IPS-15b (cell line): ENCODE results near the gene FBXW8.
A peak's percentile ranks its signal among the peaks of the same experiment; 100 is the strongest.

ENCODE experiments used
- H3K27me3 ChIP-seq: one replicate; pipeline ENCODE4 v1.6.1; 2013; ENCODE audit warnings: low read length; ENCODE audit not compliant: control insufficient read depth, insufficient read depth
- H3K36me3 ChIP-seq: one replicate; pipeline ENCODE4 v1.6.1; 2013; ENCODE audit warnings: low read length; ENCODE audit not compliant: control insufficient read depth, insufficient read depth
- H3K4me1 ChIP-seq: one replicate; pipeline ENCODE4 v1.6.1; 2013; ENCODE audit warnings: mild to moderate bottlenecking, low read length; ENCODE audit not compliant: control insufficient read depth, insufficient read depth
- H3K4me3 ChIP-seq: one replicate; pipeline ENCODE4 v1.5.1; 2013; ENCODE audit warnings: low read depth, low read length
- H3K9ac ChIP-seq: one replicate; pipeline ENCODE4 v1.6.1; 2013; ENCODE audit warnings: low read depth, mild to moderate bottlenecking, low read length
- H3K9me3 ChIP-seq: one replicate; pipeline ENCODE4 v1.6.1; 2013; ENCODE audit warnings: mild to moderate bottlenecking, low read length; ENCODE audit not compliant: control insufficient read depth, insufficient read depth

FBXW8 gene

DNA sequence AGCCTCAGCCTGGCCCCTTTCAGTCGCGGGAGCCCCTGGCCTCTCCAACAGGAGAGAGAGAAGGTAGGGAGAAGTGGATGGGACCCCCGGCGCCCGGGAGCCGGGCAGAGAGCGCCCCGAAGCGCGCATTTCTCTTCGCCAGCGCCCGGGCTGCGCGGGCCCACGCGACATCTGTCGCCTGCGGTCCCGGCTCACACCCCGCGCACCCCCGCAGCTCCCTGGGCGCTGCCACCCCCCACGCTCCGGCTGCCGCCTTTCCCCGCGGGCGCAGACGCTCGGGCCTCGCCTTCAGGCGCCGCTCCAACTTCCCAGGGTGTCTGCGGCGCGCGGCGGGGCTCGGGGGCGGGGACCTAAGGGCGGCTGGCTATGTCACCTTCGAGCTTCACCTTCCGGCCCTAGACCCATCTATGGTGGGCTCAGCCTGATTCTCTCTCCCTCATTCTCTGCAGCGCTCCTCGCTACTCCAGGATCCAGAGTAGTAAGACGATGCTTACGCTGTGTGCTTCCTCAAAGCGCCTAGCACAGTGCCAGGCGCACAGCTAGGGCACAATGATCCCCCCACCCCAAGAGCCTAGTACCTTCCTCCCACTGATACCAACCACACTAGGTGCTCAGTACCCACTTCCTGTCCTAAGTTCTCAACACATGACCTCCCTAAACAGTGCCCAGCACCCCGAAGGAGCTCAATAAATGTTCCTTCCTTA is 31.1 kb upstream of the FBXW8 start:
- Histone ChIP-seq H3K4me1 (peaks cover 6% of the 10 kb centered on the region), H3K9me3 (no peaks in the 10 kb centered on the region), H3K36me3 (no peaks in the 10 kb centered on the region), H3K9ac (no peak overlapping the region), H3K27me3 (peaks cover 73% of the 10 kb centered on the region), H3K4me3 (peak overlapping the region; percentile 79)

DNA sequence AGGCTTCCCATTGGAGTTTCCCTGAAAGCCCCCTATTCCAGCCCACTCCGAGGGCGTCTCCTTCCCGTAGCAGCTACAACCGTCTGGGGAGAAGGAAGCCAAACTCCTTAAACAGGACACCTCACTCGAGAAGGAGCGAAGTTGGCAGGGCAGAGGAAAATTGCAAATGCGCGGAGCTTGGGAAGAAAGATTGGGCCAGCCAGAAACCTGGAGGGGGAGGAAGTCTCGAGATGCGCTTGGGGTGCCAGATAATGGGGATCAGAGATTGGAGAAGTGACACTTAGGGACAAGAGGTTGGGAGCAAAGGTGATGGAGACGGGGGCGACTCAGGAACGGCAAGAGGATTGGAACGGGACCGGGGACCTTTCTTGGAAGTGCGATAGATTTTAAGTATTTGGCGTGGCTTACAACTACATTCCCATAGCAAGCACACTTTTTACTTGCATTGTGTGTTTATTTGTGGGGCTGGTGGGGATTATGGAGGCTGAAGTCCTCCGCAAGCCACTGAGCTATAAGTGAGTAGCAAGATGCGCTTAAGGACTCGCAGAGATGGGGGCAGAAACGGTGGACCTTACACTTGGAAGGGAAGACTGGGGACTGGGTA is 30.4 kb upstream of the FBXW8 start:
- peaks cover 68% of the 10 kb centered on the region for H3K27me3 ChIP-seq
- no peak overlapping the region for H3K9ac ChIP-seq
- H3K36me3 ChIP-seq: no peaks in the 10 kb centered on the region
- H3K9me3 ChIP-seq: no peaks in the 10 kb centered on the region
- H3K4me3 ChIP-seq: peak overlapping the region; percentile 79
- H3K4me1 ChIP-seq: peaks cover 6% of the 10 kb centered on the region

DNA sequence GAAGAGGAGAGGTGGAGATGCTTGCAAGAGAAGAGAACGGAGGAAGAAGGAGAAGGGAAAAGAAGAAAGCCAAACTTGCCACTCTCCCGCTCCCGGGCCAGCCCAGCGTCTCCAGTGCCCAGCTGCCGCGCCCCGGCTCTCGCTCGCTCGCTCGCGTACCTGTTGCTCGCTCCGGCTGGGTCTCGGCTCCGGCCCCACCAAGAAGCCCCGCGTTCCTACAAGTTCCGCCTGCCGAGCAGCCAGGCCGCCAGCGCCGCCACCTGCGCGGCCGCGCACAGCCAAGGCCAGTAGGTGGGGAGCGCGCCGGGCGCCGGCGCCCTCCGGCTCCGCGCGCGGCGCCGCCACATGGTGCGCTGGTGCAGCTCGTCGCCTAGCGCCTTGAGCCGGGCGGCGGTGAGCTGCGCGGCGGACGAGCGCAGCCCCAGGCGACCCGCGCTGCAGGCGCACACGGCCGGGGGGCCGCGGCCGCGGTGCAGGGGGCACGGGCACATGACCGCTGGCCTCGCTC is 29.9 kb upstream of the FBXW8 start:
- H3K9ac ChIP-seq: no peak overlapping the region
- H3K36me3 ChIP-seq: no peaks in the 10 kb centered on the region
- H3K4me1 ChIP-seq: peaks cover 6% of the 10 kb centered on the region
- peaks cover 65% of the 10 kb centered on the region for H3K27me3 ChIP-seq
- H3K9me3 ChIP-seq: no peaks in the 10 kb centered on the region
- H3K4me3 ChIP-seq: peak overlapping the region; percentile 79

DNA sequence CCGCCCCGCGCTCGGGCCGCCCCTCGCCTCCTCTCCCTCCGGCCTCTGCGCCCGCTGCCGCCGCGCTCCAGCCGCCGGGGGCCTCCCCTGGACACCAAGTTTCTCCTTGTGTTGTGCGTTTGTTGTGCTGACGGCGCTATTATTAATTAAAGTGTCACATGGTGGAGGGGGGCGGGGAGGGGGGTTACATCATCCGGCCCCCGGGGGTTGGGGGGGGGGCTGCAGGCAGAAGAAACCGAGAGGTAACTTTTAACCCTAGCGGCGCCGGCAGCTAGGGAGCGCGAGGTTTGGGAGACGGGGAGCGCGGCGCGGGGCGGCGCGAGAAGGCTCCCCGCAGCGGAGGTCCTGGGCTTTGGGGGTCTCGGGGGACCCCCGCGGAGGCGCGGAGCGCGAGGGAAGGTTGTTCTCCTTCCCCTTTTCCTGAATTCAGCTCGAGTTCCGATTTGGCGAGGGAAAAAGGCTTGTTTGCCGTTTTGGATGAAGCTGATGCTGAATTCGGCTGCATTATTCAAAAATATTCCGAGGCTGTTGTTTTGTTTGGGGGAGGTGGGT is 29.3 kb upstream of the FBXW8 start, which contains the start of gene HRK:
TSS of gene HRK (minus strand) at position 117 of the 552 bp plus-strand sequence. CDS start 134 bp downstream, outside the sequence.
- peaks cover 6% of the 10 kb centered on the region for H3K4me1 ChIP-seq
- H3K27me3 ChIP-seq: peaks cover 64% of the 10 kb centered on the region
- H3K36me3 ChIP-seq: no peaks in the 10 kb centered on the region
- H3K9ac ChIP-seq: peak within 1 kb of the TSS; percentile 16
- H3K9me3 ChIP-seq: no peaks in the 10 kb centered on the region
- H3K4me3 ChIP-seq: peak within 1 kb of the TSS; percentile 82

DNA sequence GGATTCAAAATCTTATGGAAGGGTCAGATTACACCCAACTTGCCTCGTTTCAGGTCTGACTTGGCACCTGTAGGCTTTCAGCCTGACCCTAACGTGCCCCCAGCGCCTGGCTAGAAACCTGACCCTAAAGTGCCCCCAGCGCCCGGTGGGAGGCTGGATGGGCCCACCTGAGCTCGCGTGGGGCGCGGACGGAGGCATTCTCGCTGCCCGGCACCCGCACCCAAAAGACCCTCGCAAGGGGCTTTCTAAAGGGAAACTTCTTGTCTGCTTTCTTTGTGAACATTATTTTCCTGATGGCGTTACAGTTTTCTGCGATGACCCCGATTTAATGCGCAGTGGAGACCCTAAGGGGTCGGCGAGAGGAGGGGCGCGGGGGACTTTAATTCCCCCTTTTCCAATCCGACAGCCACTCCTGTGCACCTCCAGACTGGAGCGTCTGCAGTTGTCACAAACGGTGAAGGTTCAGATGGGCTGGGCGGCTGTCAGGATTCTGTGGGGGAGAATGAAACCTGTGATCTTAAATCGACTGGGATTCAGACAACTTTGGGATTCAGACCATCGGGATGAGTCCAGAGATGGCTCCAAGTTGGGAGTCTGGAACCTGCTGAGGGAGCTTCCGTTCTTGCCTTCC is 28.8 kb upstream of the FBXW8 start:
- Histone ChIP-seq H3K36me3 (no peaks in the 10 kb centered on the region), H3K4me3 (peak overlapping the region; percentile 82), H3K27me3 (peaks cover 61% of the 10 kb centered on the region), H3K4me1 (peaks cover 6% of the 10 kb centered on the region), H3K9ac (peak overlapping the region; percentile 16), H3K9me3 (no peaks in the 10 kb centered on the region)

DNA sequence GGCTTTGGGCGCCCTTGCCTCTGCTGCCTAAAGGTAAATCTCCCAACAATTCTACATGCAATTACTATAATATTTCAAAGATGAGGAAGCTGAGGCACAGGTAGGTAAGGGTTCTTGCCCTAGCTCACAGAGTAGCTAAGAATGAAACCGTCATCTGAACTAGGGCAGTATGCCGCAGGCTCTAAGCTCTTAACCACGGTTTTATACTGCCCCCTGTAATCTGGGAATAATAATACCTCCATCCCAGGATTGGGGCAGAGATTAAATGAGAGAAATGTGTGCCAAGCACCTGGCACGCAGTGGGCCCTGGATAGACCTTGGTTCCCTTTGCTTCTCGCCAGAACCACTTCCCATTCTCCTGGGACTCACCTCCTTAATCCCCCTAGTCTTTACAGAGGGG is 28.0 kb upstream of the FBXW8 start:
- H3K27me3 ChIP-seq: peaks cover 53% of the 10 kb centered on the region

DNA sequence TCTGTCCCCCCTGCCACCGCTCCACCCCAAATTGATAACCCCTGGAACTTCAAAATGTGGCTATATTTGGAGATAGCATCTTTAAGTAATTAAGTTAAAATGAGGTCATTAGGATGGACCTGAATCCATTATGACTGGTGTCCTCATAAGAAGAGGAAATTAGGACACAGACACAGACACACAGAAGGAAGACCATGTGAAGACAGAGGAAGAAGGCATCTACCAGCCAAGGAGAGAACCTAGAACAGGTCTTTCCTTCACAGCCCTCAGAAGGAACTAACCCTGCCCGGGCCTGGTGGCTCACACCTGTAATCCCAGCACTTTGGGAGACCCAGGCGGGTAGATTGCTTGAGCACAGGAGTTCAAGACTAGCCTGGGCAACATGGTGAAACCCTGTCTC is 25.9 kb upstream of the FBXW8 start:
- no peak overlapping the region for H3K9ac ChIP-seq

More for the DNA sequence above, 28.0 kb upstream of the FBXW8 start:
- H3K4me1 ChIP-seq: peaks cover 6% of the 10 kb centered on the region
- no peaks in the 10 kb centered on the region for H3K36me3 ChIP-seq
- H3K9me3 ChIP-seq: no peaks in the 10 kb centered on the region
- no peak overlapping the region for H3K9ac ChIP-seq
- peak overlapping the region; percentile 82 for H3K4me3 ChIP-seq

DNA sequence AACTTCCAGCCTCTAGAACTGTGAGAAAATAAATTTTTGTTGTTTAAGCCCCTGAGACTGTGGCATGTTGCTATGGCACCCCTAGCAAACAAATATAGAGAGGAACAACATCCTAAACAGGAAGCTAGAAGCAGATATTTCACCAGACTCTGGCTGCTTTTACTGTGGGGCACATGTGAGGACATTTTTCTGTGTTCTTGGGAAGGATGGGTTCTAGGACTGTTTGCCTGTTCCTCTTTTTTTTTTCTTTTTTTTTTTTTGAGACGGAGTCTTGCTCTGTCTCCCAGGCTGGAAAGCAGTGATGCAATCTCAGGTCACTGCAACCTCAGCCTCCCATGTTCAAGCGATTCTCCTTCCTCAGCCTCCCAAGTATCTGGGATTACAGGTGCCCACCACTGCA is 25.3 kb upstream of the FBXW8 start:
- Histone ChIP-seq H3K9me3 (no peaks in the 10 kb centered on the region), H3K9ac (no peak overlapping the region), H3K4me1 (peaks cover 4% of the 10 kb centered on the region), H3K27me3 (peaks cover 30% of the 10 kb centered on the region), H3K36me3 (no peaks in the 10 kb centered on the region), H3K4me3 (no peak overlapping the region)

More for the DNA sequence above, 25.9 kb upstream of the FBXW8 start:
- Histone ChIP-seq H3K4me3 (no peak overlapping the region), H3K4me1 (peaks cover 5% of the 10 kb centered on the region), H3K27me3 (peaks cover 36% of the 10 kb centered on the region), H3K36me3 (no peaks in the 10 kb centered on the region), H3K9me3 (no peaks in the 10 kb centered on the region)

DNA sequence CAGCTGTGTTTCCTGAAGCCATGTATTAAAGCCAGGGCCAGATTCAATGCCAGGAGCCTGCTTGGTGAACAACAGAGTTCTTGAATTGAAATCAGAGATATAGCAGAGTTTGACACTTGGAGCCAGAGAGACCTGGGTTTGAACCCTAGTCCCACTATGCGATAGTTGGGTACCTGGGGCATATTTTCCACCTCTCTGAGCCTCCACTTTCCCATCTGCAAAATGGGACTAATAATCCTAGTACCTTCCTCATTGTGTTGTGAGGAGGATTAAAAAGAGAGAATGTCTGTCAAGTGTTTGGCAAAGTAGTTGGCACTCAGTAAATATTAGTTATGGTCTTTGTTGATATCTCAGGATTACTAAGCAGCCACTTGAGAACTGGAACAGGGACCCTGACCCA is 23.5 kb upstream of the FBXW8 start:
- Histone ChIP-seq H3K4me3 (no peak overlapping the region), H3K9ac (no peak overlapping the region), H3K4me1 (peaks cover 4% of the 10 kb centered on the region), H3K36me3 (no peaks in the 10 kb centered on the region), H3K27me3 (peaks cover 19% of the 10 kb centered on the region), H3K9me3 (no peaks in the 10 kb centered on the region)

DNA sequence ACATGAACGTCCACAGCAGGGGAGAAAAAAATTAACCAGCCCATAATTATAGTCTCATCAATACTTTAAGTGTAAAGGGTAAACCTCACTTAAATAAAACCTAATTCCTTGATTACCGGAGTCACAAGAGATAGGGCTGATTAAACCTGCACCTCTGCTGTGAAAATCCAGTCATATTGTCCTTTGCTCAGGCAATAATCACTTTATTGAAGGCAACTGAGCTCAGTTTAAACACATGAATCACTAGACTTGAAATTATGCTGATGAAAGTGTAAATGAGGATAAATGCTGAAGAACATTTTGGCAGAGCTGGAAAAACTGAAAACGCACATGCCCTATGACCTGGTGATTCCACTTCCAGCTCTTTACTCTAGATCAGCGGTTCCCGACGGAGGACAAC is 22.9 kb upstream of the FBXW8 start:
- peaks cover 12% of the 10 kb centered on the region for H3K27me3 ChIP-seq
- no peak overlapping the region for H3K9ac ChIP-seq
- no peaks in the 10 kb centered on the region for H3K4me1 ChIP-seq
- H3K9me3 ChIP-seq: no peaks in the 10 kb centered on the region
- H3K4me3 ChIP-seq: no peak overlapping the region
- H3K36me3 ChIP-seq: no peaks in the 10 kb centered on the region

DNA sequence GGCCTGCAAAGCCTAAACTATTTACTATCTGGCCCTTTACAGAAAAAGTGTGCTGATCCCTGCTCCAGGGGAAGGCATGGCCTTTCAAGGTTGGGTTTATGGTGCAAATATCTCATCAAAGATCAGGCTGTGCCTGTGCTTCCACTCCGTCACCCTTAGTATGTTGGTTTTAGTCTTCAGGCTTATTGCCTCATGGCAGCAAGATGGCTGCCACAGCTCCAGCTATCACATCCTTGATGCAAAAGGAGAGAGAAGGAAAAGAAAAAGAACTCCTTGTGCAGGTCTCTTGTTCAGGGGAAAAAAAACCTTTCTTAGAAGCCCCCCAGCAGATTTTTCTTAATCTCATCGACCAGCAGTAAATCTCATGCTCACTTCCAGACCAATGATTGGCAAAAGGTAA is 20.4 kb upstream of the FBXW8 start:
- no peaks in the 10 kb centered on the region for H3K4me1 ChIP-seq
- no peaks in the 10 kb centered on the region for H3K27me3 ChIP-seq
- no peak overlapping the region for H3K9ac ChIP-seq
- H3K9me3 ChIP-seq: no peaks in the 10 kb centered on the region
- no peak overlapping the region for H3K4me3 ChIP-seq
- no peaks in the 10 kb centered on the region for H3K36me3 ChIP-seq
